ENCODE data around the gene ARID3B.

Gene ARID3B

GRCh38 chr15:74547616-74548015, 6.6 kb downstream of the ARID3B start:
- 92% methylated on average over 2 of the region's 3 CpGs for WGBS (ENCODE audit: insufficient coverage)
- DNase-seq = no peak
- ChIA-PET POLR2A (no interaction called here), CTCF (no interaction called here)
- peaks cover 0 to 14% (median 13%) of the 10 kb centered on the region in 4 experiments for H3K36me3 ChIP-seq (ENCODE audit: control insufficient read depth in 4 of 4, insufficient read depth in 4 of 4, low read length in 3 of 4)
- peaks cover 21 to 45% (median 33%) of the 10 kb centered on the region in 4 experiments for H3K4me1 ChIP-seq (ENCODE audit: control extremely low read depth in 1 of 4, control insufficient read depth in 4 of 4, insufficient read depth in 4 of 4, low read length in 3 of 4)
- no peak overlapping the region for H3K4me3 ChIP-seq (ENCODE audit: control insufficient read depth in 1 of 7, extremely low read depth in 1 of 7, insufficient read depth in 4 of 7, low read depth in 2 of 7, low read length in 6 of 7)
- no peak overlapping the region for H3K27ac ChIP-seq (ENCODE audit: insufficient read depth in 1 of 2, low read depth in 1 of 2, low read length in 2 of 2, poor library complexity in 1 of 2, severe bottlenecking in 2 of 2)
- no peaks in the 10 kb centered on the region for H3K27me3 ChIP-seq (replicated peaks in 2 of 5; ENCODE audit: control insufficient read depth in 4 of 5, insufficient read depth in 5 of 5, low read length in 4 of 5)
- H3K9me3 ChIP-seq (ENCODE audit: control extremely low read depth in 1 of 5, control insufficient read depth in 4 of 5, insufficient read depth in 2 of 5, low read depth in 1 of 5, low read length in 4 of 5) = peaks cover 0 to 2% (median 0%) of the 10 kb centered on the region in 5 experiments

DNA sequence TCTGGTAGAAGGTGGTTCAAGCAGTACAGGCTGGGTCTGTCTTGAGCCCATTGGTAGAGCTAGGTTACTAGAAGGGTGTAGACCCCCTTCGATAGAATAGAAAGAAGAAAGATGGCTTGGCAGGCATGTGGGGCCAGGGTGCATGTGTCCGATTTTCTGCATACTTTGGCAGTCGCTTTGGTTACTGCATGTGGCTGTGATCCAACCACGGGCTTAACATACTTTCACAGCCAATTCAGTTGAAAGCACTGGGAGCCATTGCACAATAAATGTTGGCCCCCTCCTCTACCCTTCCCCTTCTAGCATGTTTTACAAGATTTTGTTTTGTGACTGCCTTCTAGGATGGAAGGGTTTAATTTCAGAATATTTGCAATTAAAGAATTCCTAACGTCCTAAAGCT, 7.2 kb downstream of the ARID3B start:
- peaks cover 15 to 39% (median 28%) of the 10 kb centered on the region in 4 experiments for H3K4me1 ChIP-seq (ENCODE audit: control extremely low read depth in 1 of 4, control insufficient read depth in 4 of 4, insufficient read depth in 4 of 4, low read length in 3 of 4)

GRCh38 chr15:74549816-74550215, 8.8 kb downstream of the ARID3B start:
- POLR2A ChIA-PET = no interaction called here
- Histone ChIP-seq H3K36me3 (ENCODE audit: control insufficient read depth in 4 of 4, insufficient read depth in 4 of 4, low read length in 3 of 4) (peaks cover 3 to 20% (median 15%) of the 10 kb centered on the region in 4 experiments), H3K9me3 (ENCODE audit: control extremely low read depth in 1 of 5, control insufficient read depth in 4 of 5, insufficient read depth in 2 of 5, low read depth in 1 of 5, low read length in 4 of 5) (peaks cover 0 to 2% (median 0%) of the 10 kb centered on the region in 5 experiments), H3K4me3 (ENCODE audit: control insufficient read depth in 1 of 7, extremely low read depth in 1 of 7, insufficient read depth in 4 of 7, low read depth in 2 of 7, low read length in 6 of 7) (no peak overlapping the region), H3K27me3 (replicated peaks in 2 of 5; ENCODE audit: control insufficient read depth in 4 of 5, insufficient read depth in 5 of 5, low read length in 4 of 5) (no peaks in the 10 kb centered on the region), H3K27ac (ENCODE audit: insufficient read depth in 1 of 2, low read depth in 1 of 2, low read length in 2 of 2, poor library complexity in 1 of 2, severe bottlenecking in 2 of 2) (no peak overlapping the region), H3K4me1 (ENCODE audit: control extremely low read depth in 1 of 4, control insufficient read depth in 4 of 4, insufficient read depth in 4 of 4, low read length in 3 of 4) (peaks cover 13 to 29% (median 23%) of the 10 kb centered on the region in 4 experiments)
- CTCF ChIA-PET = interaction anchor here (1.2 kb wide), 1 partner anchor 25 kb away, joined by 3 read pairs; no protein-coding TSS in a partner anchor
- WGBS (ENCODE audit: insufficient coverage) = 95% methylated on average over 5 of the region's 5 CpGs
- DNase-seq = no peak

More for the DNA sequence above, 7.2 kb downstream of the ARID3B start:
- Histone ChIP-seq H3K36me3 (ENCODE audit: control insufficient read depth in 4 of 4, insufficient read depth in 4 of 4, low read length in 3 of 4) (peaks cover 3 to 19% (median 15%) of the 10 kb centered on the region in 4 experiments), H3K4me3 (ENCODE audit: control insufficient read depth in 1 of 7, extremely low read depth in 1 of 7, insufficient read depth in 4 of 7, low read depth in 2 of 7, low read length in 6 of 7) (no peak overlapping the region), H3K9me3 (ENCODE audit: control extremely low read depth in 1 of 5, control insufficient read depth in 4 of 5, insufficient read depth in 2 of 5, low read depth in 1 of 5, low read length in 4 of 5) (peaks cover 0 to 2% (median 0%) of the 10 kb centered on the region in 5 experiments), H3K27ac (ENCODE audit: insufficient read depth in 1 of 2, low read depth in 1 of 2, low read length in 2 of 2, poor library complexity in 1 of 2, severe bottlenecking in 2 of 2) (no peak overlapping the region), H3K27me3 (replicated peaks in 2 of 5; ENCODE audit: control insufficient read depth in 4 of 5, insufficient read depth in 5 of 5, low read length in 4 of 5) (no peaks in the 10 kb centered on the region)
- POLR2A ChIA-PET = no interaction called here
- DNase-seq = no peak
- CTCF ChIA-PET = no interaction called here
- 100% methylated on average over 3 of the region's 5 CpGs for WGBS (ENCODE audit: insufficient coverage)

DNA sequence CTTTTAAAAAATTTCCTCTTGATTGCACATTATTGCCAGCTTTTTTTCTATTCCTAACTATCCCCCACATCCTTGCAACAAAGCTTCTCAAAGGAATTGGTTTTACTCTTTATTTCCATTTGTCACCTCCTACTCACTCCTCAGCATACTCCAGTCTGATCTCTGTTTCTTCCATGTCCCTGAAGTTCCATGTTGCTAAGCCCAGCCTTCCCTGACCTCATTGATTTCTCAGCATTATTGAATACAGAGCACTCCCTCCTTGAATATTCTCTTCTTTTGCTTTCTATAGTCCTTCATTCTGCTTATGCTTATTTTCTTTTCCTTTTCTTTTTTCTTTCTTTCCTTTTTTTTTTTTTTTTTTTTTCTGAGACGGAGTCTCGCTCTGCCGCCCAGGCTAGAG, 10.7 kb downstream of the ARID3B start:
- H3K27me3 ChIP-seq (replicated peaks in 2 of 5; ENCODE audit: control insufficient read depth in 4 of 5, insufficient read depth in 5 of 5, low read length in 4 of 5) = no peaks in the 10 kb centered on the region
- ChIA-PET CTCF (interaction anchor here (1.0 kb wide), 1 partner anchor 9 kb away, joined by 4 read pairs; no protein-coding TSS in a partner anchor), POLR2A (no interaction called here)
- no peak overlapping the region for H3K27ac ChIP-seq (ENCODE audit: insufficient read depth in 1 of 2, low read depth in 1 of 2, low read length in 2 of 2, poor library complexity in 1 of 2, severe bottlenecking in 2 of 2)
- DNase-seq = no peak
- 100% methylated on average over 2 of the region's 3 CpGs for WGBS (ENCODE audit: insufficient coverage)
- peaks cover 3 to 18% (median 12%) of the 10 kb centered on the region in 4 experiments for H3K36me3 ChIP-seq (ENCODE audit: control insufficient read depth in 4 of 4, insufficient read depth in 4 of 4, low read length in 3 of 4)
- H3K4me3 ChIP-seq (ENCODE audit: control insufficient read depth in 1 of 7, extremely low read depth in 1 of 7, insufficient read depth in 4 of 7, low read depth in 2 of 7, low read length in 6 of 7) = no peak overlapping the region
- peaks cover 0 to 2% (median 0%) of the 10 kb centered on the region in 5 experiments for H3K9me3 ChIP-seq (ENCODE audit: control extremely low read depth in 1 of 5, control insufficient read depth in 4 of 5, insufficient read depth in 2 of 5, low read depth in 1 of 5, low read length in 4 of 5)
- peaks cover under 1 to 12% (median 6%) of the 10 kb centered on the region in 4 experiments for H3K4me1 ChIP-seq (ENCODE audit: control extremely low read depth in 1 of 4, control insufficient read depth in 4 of 4, insufficient read depth in 4 of 4, low read length in 3 of 4)

GRCh38 chr15:74552773-74553441, 11.9 kb downstream of the ARID3B start:
- Histone ChIP-seq H3K4me3 (ENCODE audit: control insufficient read depth in 1 of 7, extremely low read depth in 1 of 7, insufficient read depth in 4 of 7, low read depth in 2 of 7, low read length in 6 of 7) (no peak overlapping the region), H3K9me3 (ENCODE audit: control extremely low read depth in 1 of 5, control insufficient read depth in 4 of 5, insufficient read depth in 2 of 5, low read depth in 1 of 5, low read length in 4 of 5) (peaks cover 0 to 2% (median 0%) of the 10 kb centered on the region in 5 experiments), H3K27me3 (replicated peaks in 2 of 5; ENCODE audit: control insufficient read depth in 4 of 5, insufficient read depth in 5 of 5, low read length in 4 of 5) (no peaks in the 10 kb centered on the region), H3K27ac (ENCODE audit: insufficient read depth in 1 of 2, low read depth in 1 of 2, low read length in 2 of 2, poor library complexity in 1 of 2, severe bottlenecking in 2 of 2) (no peak overlapping the region), H3K36me3 (ENCODE audit: control insufficient read depth in 4 of 4, insufficient read depth in 4 of 4, low read length in 3 of 4) (peaks cover 3 to 18% (median 11%) of the 10 kb centered on the region in 4 experiments), H3K4me1 (ENCODE audit: control extremely low read depth in 1 of 4, control insufficient read depth in 4 of 4, insufficient read depth in 4 of 4, low read length in 3 of 4) (peaks cover 0 to 4% (median under 1%) of the 10 kb centered on the region in 4 experiments)
- ChIA-PET CTCF (interaction anchor here (0.5 to 1.1 kb wide), 2 partner anchors 11 to 48 kb away, joined by 3 read pairs; no protein-coding TSS in a partner anchor), POLR2A (no interaction called here)
- WGBS (ENCODE audit: insufficient coverage) = no CpG with 5 or more reads among the region's 5 CpGs
- DNase-seq = no peak

DNA sequence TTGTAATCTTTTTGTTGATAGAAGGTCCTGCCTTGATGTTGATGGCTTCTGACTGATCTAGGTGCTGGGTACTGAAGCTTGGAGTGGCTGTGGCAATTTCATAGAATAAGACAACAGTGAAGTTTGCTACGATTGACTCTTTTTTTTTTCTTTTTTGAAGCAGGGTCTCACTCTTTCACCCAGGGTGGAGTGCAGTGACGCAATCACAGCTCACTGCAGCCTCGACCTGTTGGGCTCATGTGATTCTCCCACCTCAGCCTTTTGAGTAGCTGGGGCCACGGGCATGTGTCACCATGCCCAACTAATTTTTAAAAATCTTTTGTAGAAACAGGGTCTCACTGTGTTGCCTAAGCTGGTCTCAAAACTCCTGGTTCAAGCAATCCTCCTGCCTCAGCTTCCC, 14.2 kb downstream of the ARID3B start:
- H3K4me1 ChIP-seq (ENCODE audit: control extremely low read depth in 1 of 4, control insufficient read depth in 4 of 4, insufficient read depth in 4 of 4, low read length in 3 of 4) = no peaks in the 10 kb centered on the region
- CTCF ChIA-PET = interaction anchor here (0.6 to 1.2 kb wide), 3 partner anchors 9 to 13 kb away, joined by 3 to 5 read pairs (median 3); no protein-coding TSS in a partner anchor
- 94% methylated on average over 3 of the region's 4 CpGs for WGBS (ENCODE audit: insufficient coverage)
- peaks cover 0 to 2% (median 0%) of the 10 kb centered on the region in 5 experiments for H3K9me3 ChIP-seq (ENCODE audit: control extremely low read depth in 1 of 5, control insufficient read depth in 4 of 5, insufficient read depth in 2 of 5, low read depth in 1 of 5, low read length in 4 of 5)
- POLR2A ChIA-PET = no interaction called here
- no peak overlapping the region for H3K4me3 ChIP-seq (ENCODE audit: control insufficient read depth in 1 of 7, extremely low read depth in 1 of 7, insufficient read depth in 4 of 7, low read depth in 2 of 7, low read length in 6 of 7)
- no peaks in the 10 kb centered on the region for H3K27me3 ChIP-seq (replicated peaks in 2 of 5; ENCODE audit: control insufficient read depth in 4 of 5, insufficient read depth in 5 of 5, low read length in 4 of 5)
- no peak for DNase-seq
- H3K36me3 ChIP-seq (ENCODE audit: control insufficient read depth in 4 of 4, insufficient read depth in 4 of 4, low read length in 3 of 4) = peaks cover 3 to 10% (median 9%) of the 10 kb centered on the region in 4 experiments
- H3K27ac ChIP-seq (ENCODE audit: insufficient read depth in 1 of 2, low read depth in 1 of 2, low read length in 2 of 2, poor library complexity in 1 of 2, severe bottlenecking in 2 of 2) = no peak overlapping the region

DNA sequence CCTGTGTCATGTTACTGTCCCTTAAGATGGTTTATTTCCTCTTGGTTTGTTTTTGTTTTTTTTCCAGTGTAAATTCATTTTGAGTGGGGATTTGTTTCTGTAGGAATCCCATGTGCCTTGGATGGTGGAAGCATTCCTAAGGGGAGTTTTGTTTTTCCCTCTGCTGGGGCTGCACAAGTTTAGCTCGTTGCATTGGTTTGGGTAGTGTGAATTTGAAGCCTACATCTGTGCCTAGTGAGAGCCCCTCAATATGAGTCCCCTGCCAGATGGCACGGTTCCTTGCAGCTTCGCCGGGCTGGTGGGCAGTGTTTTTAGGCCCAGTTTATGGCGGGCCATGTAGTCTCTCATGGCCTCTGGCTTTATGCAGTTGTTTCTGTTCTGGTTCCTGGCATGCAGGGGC, 17.7 kb downstream of the ARID3B start:
- POLR2A ChIA-PET = interaction anchor here (0.6 kb wide), 1 partner anchor 10 kb away, joined by 6 read pairs; no protein-coding TSS in a partner anchor
- Histone ChIP-seq H3K4me1 (ENCODE audit: control extremely low read depth in 1 of 4, control insufficient read depth in 4 of 4, insufficient read depth in 4 of 4, low read length in 3 of 4) (peaks cover 0 to 4% (median 0%) of the 10 kb centered on the region in 4 experiments), H3K9me3 (ENCODE audit: control extremely low read depth in 1 of 5, control insufficient read depth in 4 of 5, insufficient read depth in 2 of 5, low read depth in 1 of 5, low read length in 4 of 5) (no peaks in the 10 kb centered on the region), H3K4me3 (ENCODE audit: control insufficient read depth in 1 of 7, extremely low read depth in 1 of 7, insufficient read depth in 4 of 7, low read depth in 2 of 7, low read length in 6 of 7) (no peak overlapping the region), H3K27ac (ENCODE audit: insufficient read depth in 1 of 2, low read depth in 1 of 2, low read length in 2 of 2, poor library complexity in 1 of 2, severe bottlenecking in 2 of 2) (no peak overlapping the region), H3K27me3 (replicated peaks in 2 of 5; ENCODE audit: control insufficient read depth in 4 of 5, insufficient read depth in 5 of 5, low read length in 4 of 5) (no peaks in the 10 kb centered on the region), H3K36me3 (ENCODE audit: control insufficient read depth in 4 of 4, insufficient read depth in 4 of 4, low read length in 3 of 4) (peaks cover 0 to 15% (median 0%) of the 10 kb centered on the region in 4 experiments)
- CTCF ChIA-PET = interaction anchor here (0.6 to 2.1 kb wide), 3 partner anchors 10 to 63 kb away, joined by 3 to 7 read pairs (median 3); no protein-coding TSS in a partner anchor
- WGBS (ENCODE audit: insufficient coverage) = 100% methylated on average over 5 of the region's 5 CpGs
- no peak for DNase-seq

All from common myeloid progenitor, CD34-positive (primary cell).